ENCODE data around the gene UMAD1. TPM values are rescaled to one million over a fixed set of nuclear protein-coding genes. Genes with fewer than 3 reads are reported as not detected.
A peak's percentile ranks its signal among the peaks of the same experiment; 100 is the strongest.

UMAD1 gene
- total and polyA plus RNA-seq, 10 donors, result 7.6 to 21.2 (median 14.2) TPM

- H3K27me3 ChIP-seq (replicated peaks in 1 of 7), result no peaks in the 10 kb centered on the region
- intact Hi-C loops (cut with DNase I; ENCODE audit: low total_unique reads), result no loop called here
- 82 to 92% (median 88%) methylated on average over 2 of the region's 2 CpGs for WGBS, 5 donors
- no peak for DNase-seq
- H3K4me1 ChIP-seq, result no peaks in the 10 kb centered on the region
- TF ChIP-seq POLR2AphosphoS5 (IDR thresholded peaks at IDR 0.05), result no peak
- TF ChIP-seq CTCF (IDR thresholded peaks at IDR 0.05 in 8 of 11, conservative IDR thresholded peaks at IDR 0.05 in 3 of 11), result no peak
- TF ChIP-seq POLR2A (IDR thresholded peaks at IDR 0.05), result no peak
- H3K4me3 ChIP-seq, result no peak overlapping the region
- no peaks in the 10 kb centered on the region for H3K36me3 ChIP-seq
- H3K27ac ChIP-seq, result peak overlapping the region in 2 of 8 donors; percentile 32 to 40
- H3K9me3 ChIP-seq, result no peaks in the 10 kb centered on the region
Measured at GRCh38 chr7:7882888-7883287, 242.3 kb downstream of the UMAD1 start.

GRCh38 chr7:7883394-7883793 lies 242.8 kb downstream of the UMAD1 start:
- Histone ChIP-seq H3K9me3 (no peaks in the 10 kb centered on the region), H3K27ac (peak overlapping the region in 2 of 8 donors; percentile 32 to 40), H3K4me1 (no peaks in the 10 kb centered on the region), H3K36me3 (no peaks in the 10 kb centered on the region), H3K4me3 (no peak overlapping the region), H3K27me3 (replicated peaks in 1 of 7) (no peaks in the 10 kb centered on the region)
- no peak for DNase-seq
- intact Hi-C loops (cut with DNase I; ENCODE audit: low total_unique reads), result no loop called here
- TF ChIP-seq POLR2AphosphoS5 (IDR thresholded peaks at IDR 0.05), result no peak
- no peak for TF ChIP-seq CTCF (IDR thresholded peaks at IDR 0.05 in 8 of 11, conservative IDR thresholded peaks at IDR 0.05 in 3 of 11)
- TF ChIP-seq POLR2A (IDR thresholded peaks at IDR 0.05), result no peak
- WGBS, 5 donors, result 90 to 95% (median 93%) methylated on average over 2 of the region's 2 CpGs

- Histone ChIP-seq H3K4me3 (no peak overlapping the region), H3K9me3 (no peaks in the 10 kb centered on the region), H3K27me3 (replicated peaks in 1 of 7) (no peaks in the 10 kb centered on the region), H3K27ac (no peak overlapping the region), H3K4me1 (no peaks in the 10 kb centered on the region), H3K36me3 (no peaks in the 10 kb centered on the region)
- WGBS, 5 donors, result 48 to 87% (median 53%) methylated on average over 2 to 3 of the region's 3 CpGs
- intact Hi-C loops (cut with DNase I; ENCODE audit: low total_unique reads), result no loop called here
- TF ChIP-seq POLR2A (IDR thresholded peaks at IDR 0.05) (no peak), POLR2AphosphoS5 (IDR thresholded peaks at IDR 0.05) (no peak), CTCF (IDR thresholded peaks at IDR 0.05 in 8 of 11, conservative IDR thresholded peaks at IDR 0.05 in 3 of 11) (no peak)
- DNase-seq, result no peak
Measured at GRCh38 chr7:7884855-7885254, 244.3 kb downstream of the UMAD1 start.

GRCh38 chr7:7889791-7890568 lies 249.4 kb downstream of the UMAD1 start:
- no peaks in the 10 kb centered on the region for H3K27me3 ChIP-seq (replicated peaks in 1 of 7)
- no peak overlapping the region for H3K4me3 ChIP-seq
- no peak overlapping the region for H3K27ac ChIP-seq
- peaks cover 0 to 8% (median 0%) of the 10 kb centered on the region in 6 donors for H3K36me3 ChIP-seq
- H3K4me1 ChIP-seq, result no peaks in the 10 kb centered on the region
- intact Hi-C loops (cut with DNase I; ENCODE audit: low total_unique reads), result no loop called here
- DNase-seq, result no peak
- WGBS, 5 donors, result 93 to 100% (median 95%) methylated on average over 5 of the region's 5 CpGs
- no peaks in the 10 kb centered on the region for H3K9me3 ChIP-seq
- TF ChIP-seq POLR2A (IDR thresholded peaks at IDR 0.05) (no peak), POLR2AphosphoS5 (IDR thresholded peaks at IDR 0.05) (no peak), CTCF (IDR thresholded peaks at IDR 0.05 in 8 of 11, conservative IDR thresholded peaks at IDR 0.05 in 3 of 11) (no peak)
